Ascending aorta (tissue), 2 donors: ENCODE measurements around the gene ZNF750. TPM values are rescaled to one million over a fixed set of nuclear protein-coding genes. Genes with fewer than 3 reads are reported as not detected.

Experiments used
- DNase-seq, 2 donors: peaks; one replicate each; pipeline ENCODE4 v3.0.0-alpha.2; 2019; ENCODE audit warnings: low spot score in 2 of 2
- H3K27ac ChIP-seq, 2 donors: fragments of 200-600 bp; sonication (generic); one replicate each; pipeline ENCODE4 v1.5.1; 2016 to 2017; ENCODE audit warnings: mild to moderate bottlenecking in 1 of 2
- H3K27me3 ChIP-seq: fragments of 200-600 bp; sonication (generic); one replicate; pipeline ENCODE4 v1.5.1; 2017
- H3K36me3 ChIP-seq, 2 donors: fragments of 200-600 bp; sonication (generic); one replicate each; pipeline ENCODE4 v1.5.1; 2016
- H3K4me1 ChIP-seq, 2 donors: fragments of 200-600 bp; sonication (generic); one replicate each; pipeline ENCODE4 v1.5.1; 2016 to 2017; ENCODE audit warnings: mild to moderate bottlenecking in 1 of 2
- H3K4me3 ChIP-seq, 2 donors: fragments of 200-600 bp; sonication (generic); one replicate each; pipeline ENCODE4 v1.5.1; 2016 to 2017; ENCODE audit warnings: mild to moderate bottlenecking in 1 of 2
- H3K9me3 ChIP-seq, 2 donors: fragments of 200-600 bp; sonication (generic); one replicate each; pipeline ENCODE4 v1.5.1; 2016
- intact Hi-C: fragments of 100-400 bp; cut with DNase I; formaldehyde crosslinking; loops from one replicate; pipeline ENCODE4 v1.15.1; 2023
- total RNA-seq: library from RNA; depleted of rRNA; stranded (reverse); fragments of >200 nt; gene quantifications from one replicate; pipeline ENCODE4 v1.1.0, GENCODE V29; 2016
- TF ChIP-seq, protein P1 (sequence below), 3 experiments: fragments of 200-600 bp in 2 of 3; fragments of 450-650 bp in 1 of 3; sonication (generic) in 2 of 3; IDR thresholded peaks; one replicate each; pipeline ENCODE4 v1.5.1; 2016 to 2019; ENCODE audit warnings: antibody characterized with exemption in 3 of 3, mild to moderate bottlenecking in 1 of 3, moderate library complexity in 1 of 3

The ZNF750 gene
- total RNA-seq, 1 donor from 2014 or later, result not detected

- Histone ChIP-seq H3K27me3 (no peaks in the 10 kb centered on the region), H3K27ac (no peak overlapping the region), H3K4me3 (no peak overlapping the region), H3K36me3 (no peaks in the 10 kb centered on the region), H3K4me1 (no peaks in the 10 kb centered on the region), H3K9me3 (no peaks in the 10 kb centered on the region)
- intact Hi-C loops, result no loop called here
- DNase-seq, result no peak
- TF ChIP-seq, protein P1, sequence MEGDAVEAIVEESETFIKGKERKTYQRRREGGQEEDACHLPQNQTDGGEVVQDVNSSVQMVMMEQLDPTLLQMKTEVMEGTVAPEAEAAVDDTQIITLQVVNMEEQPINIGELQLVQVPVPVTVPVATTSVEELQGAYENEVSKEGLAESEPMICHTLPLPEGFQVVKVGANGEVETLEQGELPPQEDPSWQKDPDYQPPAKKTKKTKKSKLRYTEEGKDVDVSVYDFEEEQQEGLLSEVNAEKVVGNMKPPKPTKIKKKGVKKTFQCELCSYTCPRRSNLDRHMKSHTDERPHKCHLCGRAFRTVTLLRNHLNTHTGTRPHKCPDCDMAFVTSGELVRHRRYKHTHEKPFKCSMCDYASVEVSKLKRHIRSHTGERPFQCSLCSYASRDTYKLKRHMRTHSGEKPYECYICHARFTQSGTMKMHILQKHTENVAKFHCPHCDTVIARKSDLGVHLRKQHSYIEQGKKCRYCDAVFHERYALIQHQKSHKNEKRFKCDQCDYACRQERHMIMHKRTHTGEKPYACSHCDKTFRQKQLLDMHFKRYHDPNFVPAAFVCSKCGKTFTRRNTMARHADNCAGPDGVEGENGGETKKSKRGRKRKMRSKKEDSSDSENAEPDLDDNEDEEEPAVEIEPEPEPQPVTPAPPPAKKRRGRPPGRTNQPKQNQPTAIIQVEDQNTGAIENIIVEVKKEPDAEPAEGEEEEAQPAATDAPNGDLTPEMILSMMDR (IDR thresholded peaks at IDR 0.05), result no peak
Measured at GRCh38 chr17:82863941-82864712, 24.3 kb upstream of the ZNF750 start.

GRCh38 chr17:82863383-82863940 is 23.6 kb upstream of the ZNF750 start:
- intact Hi-C loops, result no loop called here
- Histone ChIP-seq H3K4me3 (no peak overlapping the region), H3K36me3 (no peaks in the 10 kb centered on the region), H3K27me3 (no peaks in the 10 kb centered on the region), H3K27ac (no peak overlapping the region), H3K4me1 (no peaks in the 10 kb centered on the region), H3K9me3 (no peaks in the 10 kb centered on the region)
- TF ChIP-seq, protein P1 (IDR thresholded peaks at IDR 0.05), result no peak
- no peak for DNase-seq

DNA sequence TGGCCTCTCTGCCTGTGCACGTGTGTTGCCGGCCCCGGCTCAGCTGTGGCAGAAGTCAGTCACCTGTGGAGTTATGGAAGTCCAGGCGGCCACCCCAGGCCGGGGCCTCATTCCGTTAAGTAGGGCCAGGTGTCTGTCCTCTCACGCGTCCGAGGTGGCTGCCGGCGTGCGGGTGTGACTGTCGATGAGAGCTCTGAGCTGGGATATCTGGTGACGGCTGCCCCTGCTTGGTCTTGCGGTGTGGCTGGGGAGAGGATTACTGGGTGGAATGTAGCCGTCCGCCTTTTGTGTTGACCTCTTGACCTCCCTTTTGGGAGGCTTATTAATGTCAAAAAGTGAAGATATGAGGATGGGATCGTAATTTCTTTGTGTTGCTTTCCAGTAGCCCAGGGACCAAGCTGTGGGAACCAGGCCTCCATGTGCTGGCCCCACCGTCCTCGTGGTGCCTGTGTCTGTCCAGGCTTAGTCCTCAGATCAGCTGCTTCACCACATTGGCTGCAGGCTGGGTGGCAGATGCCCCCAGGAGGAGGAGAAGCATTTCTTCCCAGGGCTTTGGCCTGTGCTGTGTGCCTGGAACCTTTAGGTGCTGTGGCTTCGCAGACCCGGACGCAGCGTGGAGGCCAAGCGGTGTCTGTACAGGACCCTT is 23.0 kb upstream of the ZNF750 start:
- TF ChIP-seq, protein P1 (IDR thresholded peaks at IDR 0.05), result no peak
- H3K4me3 ChIP-seq, result no peak overlapping the region
- H3K9me3 ChIP-seq, result no peaks in the 10 kb centered on the region
- intact Hi-C loops, result no loop called here
- no peak overlapping the region for H3K27ac ChIP-seq
- no peaks in the 10 kb centered on the region for H3K36me3 ChIP-seq
- no peaks in the 10 kb centered on the region for H3K27me3 ChIP-seq
- no peaks in the 10 kb centered on the region for H3K4me1 ChIP-seq
- no peak for DNase-seq

- Histone ChIP-seq H3K36me3 (no peaks in the 10 kb centered on the region), H3K27ac (no peak overlapping the region), H3K9me3 (no peaks in the 10 kb centered on the region), H3K4me1 (no peaks in the 10 kb centered on the region), H3K27me3 (no peaks in the 10 kb centered on the region), H3K4me3 (no peak overlapping the region)
- TF ChIP-seq, protein P1 (IDR thresholded peaks at IDR 0.05), result no peak
- intact Hi-C loops, result no loop called here
- DNase-seq, result no peak
Measured at GRCh38 chr17:82862191-82862590, 22.4 kb upstream of the ZNF750 start.

DNA sequence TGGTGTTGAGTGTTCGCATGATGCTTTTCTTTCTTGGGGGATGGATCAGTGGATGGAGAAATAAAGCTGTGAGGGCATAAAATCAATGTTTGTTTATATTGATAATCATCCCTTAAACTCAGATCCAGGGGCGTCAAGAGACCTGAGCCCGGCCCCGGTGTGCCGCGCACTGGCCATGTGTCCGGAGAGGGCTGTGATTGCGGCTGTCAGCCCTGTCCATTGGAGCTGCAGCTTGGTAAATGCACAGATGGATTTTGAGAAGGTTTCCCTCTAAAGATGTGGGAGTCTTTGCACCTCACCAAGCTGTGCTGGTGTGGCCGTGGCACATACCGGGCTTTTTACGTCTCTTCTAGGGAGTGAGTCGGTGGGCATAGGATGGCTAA is 21.6 kb upstream of the ZNF750 start:
- DNase-seq, result no peak
- H3K36me3 ChIP-seq, result no peaks in the 10 kb centered on the region
- H3K27ac ChIP-seq, result no peak overlapping the region
- intact Hi-C loops, result no loop called here
- no peak overlapping the region for H3K4me3 ChIP-seq
- H3K9me3 ChIP-seq, result no peaks in the 10 kb centered on the region
- H3K27me3 ChIP-seq, result no peaks in the 10 kb centered on the region
- TF ChIP-seq, protein P1 (IDR thresholded peaks at IDR 0.05), result no peak
- no peaks in the 10 kb centered on the region for H3K4me1 ChIP-seq
